GM19351 (cell line): ENCODE measurements around the gene CSNK1E.

Source experiments
- ATAC-seq: cut with Tn5 transposase; IDR thresholded peaks from one replicate; pipeline ENCODE4 v1.9.1; 2021; ENCODE audit warnings: mild to moderate bottlenecking, moderate library complexity; ENCODE audit not compliant: unreplicated experiment

The CSNK1E gene

DNA sequence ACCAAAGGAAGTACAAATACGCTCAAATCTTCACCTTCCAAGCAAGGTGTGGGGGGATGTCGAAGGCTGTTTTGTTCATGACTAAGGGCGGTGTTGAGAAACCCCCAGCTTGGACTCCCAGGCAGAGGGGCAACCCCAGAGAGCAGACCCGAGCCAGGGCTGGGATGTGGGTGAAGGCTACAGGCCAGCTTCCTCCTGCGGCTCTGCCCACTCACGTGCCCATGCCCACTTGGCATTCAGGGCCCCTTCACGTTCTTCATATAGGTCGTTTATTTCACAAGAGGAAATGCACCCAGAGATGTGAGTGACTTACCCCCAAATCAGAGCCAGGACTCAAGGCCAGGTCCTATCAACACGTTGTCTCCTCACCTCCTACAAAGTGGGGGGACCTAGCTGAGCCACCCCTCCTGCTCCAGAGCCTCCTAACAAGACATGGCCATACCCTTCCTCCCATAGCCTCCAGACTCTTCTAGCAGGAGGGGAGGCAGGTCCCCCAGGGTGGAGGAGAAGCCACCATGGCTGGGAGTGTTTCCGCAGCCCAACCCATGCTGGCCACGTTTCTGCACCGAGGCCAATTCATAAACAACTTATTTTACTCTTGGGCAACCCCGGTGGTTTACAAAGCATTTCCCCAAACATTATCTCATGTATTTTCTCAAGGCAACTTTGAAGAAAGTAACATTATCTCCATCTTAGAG, 66.4 kb downstream of the CSNK1E start:
- ATAC-seq: no peak

DNA sequence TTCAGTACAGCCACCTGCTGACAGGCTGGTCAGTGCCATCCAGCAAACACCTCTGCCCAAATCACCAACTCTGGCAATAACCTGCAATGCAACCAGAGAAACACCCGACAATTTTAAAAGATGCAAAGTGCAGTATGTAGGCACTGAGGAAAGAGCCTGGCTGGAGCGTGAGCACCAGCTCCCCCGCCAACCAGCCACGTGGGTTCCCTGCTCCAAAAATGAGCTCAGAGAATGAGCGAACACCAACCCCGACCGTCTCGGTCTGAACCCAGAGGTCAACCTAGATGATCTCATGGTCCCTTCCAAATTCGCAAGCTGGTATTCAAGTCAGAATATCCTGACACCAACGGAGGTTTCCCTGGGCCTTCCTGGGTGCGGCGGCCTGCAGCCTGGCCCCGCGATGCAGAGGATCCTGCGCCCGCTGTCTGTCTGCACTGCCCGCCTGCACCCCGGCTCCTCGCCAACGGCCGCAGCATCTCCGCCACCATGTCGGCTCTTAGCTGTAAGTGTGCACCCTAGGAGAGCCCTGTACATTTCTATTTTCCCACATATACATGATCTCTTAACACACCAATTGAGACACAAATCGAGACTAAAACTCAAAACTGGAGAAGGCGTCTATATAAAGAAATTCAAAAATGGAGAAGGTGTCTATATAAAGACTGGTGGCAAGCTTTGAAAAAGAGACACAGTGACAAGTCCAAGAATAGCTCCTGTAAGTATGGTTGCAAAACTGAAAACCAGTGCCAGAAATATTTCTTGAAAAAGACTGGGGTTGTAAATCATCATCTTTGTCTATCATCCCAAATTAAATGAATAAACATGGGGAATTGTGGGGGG, 67.2 kb downstream of the CSNK1E start:
- ATAC-seq: no peak

DNA sequence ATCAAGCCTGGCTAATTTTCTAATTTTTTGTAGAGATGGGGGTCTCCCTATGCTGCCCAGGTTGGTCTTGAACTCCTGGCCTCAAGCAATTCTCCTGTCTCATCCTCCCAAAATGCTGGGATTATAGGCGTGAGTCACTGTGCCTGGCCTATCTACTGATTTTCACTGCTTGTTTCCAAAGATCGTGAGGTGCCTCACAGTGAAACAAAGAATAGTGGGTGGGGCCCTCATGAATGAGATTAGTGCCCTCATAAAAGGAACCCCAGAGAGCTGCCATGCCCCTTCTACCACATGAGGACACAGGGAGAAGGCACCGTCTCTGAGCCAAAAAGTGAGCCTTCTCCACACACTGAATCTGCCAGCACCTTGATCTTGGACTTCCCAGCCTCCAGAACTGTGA, 67.9 kb downstream of the CSNK1E start:
- ATAC-seq: no peak

DNA sequence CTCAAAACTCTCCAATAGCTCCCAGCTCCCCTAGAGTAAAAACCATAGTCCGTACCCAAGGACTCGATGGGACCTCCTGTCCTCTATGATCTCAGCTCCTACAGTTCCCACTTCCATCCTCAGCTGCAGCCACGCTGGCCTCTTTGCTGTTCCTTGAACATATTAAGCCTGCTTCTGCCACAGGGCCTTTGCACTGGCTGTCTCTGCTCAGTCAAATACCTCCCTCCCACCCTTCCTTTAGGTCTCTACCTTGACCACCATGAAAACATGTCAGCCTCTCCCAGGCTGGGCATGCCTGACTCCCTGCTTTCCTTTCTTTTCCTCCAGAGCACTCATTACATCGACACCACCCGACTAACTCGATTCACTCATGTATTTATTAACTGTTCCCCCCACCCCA, 69.0 kb downstream of the CSNK1E start:
- no peak for ATAC-seq

DNA sequence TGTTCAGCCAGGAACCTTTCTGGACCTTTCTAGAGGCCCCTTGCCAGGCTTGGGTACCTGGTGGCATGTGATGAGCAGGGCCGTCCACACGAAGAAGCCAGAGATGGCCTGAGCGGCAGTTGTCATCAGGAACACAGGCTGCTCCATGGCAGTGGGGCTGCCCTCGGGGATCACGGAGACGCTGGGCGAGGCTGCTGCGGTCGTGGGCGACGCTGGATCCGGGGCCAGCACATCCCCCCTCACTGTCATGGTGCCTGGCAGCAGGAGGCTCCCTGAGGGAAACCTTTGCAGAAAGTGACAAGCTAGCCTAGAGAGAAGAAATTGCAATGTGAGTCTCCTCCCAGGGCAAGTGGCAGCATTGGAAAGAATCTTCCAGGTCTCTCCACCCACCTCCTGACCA, 69.5 kb downstream of the CSNK1E start:
- ATAC-seq: no peak

DNA sequence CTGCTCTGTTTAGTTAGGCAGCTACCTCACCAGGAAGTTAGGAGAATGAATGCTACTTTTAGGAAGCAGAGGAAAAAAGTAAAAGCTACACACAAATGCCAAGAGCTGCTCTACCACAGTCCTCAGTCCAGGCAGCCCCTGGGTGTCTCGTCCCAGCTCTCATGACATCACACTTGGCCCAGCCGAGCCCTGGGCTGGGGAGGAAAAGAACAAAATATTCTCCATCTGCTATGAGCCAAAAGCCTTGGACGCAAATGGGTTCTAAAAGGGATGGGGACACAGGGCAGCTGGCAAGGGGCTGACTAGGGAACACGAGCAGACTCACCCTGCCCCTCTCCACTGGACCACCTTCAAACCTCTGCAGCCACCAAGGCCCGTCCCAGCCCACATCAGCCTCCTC, 70.5 kb downstream of the CSNK1E start:
- ATAC-seq: no peak

DNA sequence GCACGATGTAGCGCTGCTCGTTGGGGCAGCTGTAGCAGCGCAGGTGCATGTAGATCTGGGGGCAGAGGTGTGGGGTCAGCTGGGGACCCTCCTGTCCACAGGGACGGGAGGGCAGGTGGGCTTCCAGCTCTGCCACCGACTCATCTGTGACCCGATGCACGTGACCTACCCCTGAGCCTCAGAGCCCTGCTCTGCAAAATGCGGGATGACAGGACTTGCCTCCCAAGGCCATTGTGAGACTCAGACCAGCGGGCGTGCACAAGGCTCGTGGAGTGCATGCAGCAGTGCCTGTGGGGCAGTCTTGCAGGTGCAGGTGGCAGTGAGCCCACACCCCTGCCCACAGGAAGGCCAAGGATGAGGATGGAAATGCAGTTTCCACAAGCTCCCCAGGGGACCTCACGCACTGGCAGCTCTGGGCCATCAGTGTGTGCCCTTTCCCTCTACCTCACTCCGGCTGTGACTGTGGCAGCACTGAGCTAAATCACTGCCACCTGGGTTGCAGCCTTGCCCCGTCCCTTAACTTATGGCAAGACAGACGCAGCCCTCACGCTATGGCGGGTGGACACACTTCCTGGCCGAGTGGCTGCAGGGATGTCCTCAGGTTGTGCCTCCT, 71.1 kb downstream of the CSNK1E start:
- ATAC-seq: no peak

DNA sequence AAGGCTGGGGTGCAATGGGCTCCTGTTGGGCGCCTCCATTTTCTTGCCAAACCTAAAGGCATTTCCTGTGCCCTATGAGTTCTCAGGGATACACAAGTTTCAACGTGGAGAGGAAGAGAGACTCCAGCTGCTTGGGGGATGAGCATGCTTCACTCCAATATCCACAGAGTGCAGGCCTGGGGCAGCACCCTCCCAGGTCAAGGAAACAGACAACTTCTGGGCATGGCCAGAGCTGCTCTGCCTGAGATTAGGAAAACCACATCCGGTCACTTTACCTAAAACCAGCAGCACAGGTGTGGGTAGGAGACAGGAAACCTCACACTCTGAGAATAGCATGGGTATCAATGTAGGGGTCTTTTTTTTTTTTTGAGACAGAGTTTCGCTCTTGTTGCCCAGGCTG, 73.1 kb downstream of the CSNK1E start:
- no peak for ATAC-seq

DNA sequence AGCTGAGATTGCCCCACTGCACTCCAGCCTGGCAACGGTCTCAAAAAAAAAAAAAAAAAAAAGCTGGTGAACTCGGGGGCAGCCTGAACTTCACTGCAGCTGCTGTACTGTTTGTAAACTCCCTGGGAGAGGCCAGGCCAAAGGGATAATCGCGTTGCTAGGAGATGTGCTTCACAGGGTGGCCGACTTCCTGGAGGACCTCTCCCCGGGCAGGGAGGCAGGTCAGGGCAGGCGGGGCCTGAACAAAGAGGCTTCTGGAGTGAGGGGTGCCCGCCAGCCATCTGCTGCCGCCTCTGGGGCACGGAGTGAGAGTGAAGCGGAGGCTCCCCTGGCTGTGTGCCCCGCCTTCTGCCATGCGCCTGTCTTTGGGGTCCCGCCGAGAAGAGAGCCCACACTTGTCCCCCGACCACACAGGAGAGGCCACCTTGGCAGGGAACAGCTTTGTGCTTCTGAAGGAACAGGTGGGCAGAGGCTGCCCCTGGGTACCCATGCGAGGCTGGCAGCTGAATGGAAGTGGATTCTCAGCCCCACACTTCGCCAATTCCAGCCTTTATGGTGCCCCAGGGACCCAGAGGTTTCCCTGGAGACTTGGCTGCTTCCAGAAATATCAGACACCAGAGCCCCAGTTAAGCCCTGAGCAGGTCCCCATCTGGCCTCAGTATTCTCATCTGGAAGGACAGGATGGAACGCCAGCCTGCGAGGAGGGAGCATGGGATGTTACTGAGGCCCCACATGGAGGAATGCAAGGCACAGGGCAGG, 74.0 kb downstream of the CSNK1E start:
- ATAC-seq: no peak

DNA sequence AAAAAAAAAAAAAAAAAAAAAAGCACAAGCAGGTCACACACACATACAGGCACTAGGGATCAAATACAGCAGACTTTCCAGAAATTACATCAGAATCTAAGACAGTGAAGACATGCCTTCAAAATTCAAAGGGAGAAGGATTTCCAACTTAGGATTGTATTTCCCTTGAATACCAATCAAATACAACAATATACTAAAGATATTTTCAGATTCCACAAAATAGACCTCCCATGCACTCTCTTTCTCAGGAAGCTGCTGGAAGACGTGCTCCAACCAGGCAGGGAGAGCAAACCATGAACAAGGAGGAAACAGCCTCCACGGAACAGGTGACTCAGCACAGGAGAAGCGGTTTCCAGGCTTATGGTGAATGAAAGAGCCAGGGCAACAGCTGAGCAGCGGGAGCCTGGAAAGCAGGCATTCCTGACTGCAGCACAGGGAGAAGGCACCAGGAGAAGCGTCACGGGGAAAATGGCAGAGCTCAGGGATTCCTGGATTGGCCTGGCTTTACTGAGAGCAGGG, 76.4 kb downstream of the CSNK1E start:
- no peak for ATAC-seq
